Activated CD4-positive, alpha-beta T cell treated with anti-CD3 and anti-CD28 coated beads for 4 hours (primary cell): ENCODE measurements around the gene PRIM2.
"Not testable (repeated sequence)": the region's sequence is repeated elsewhere in the genome, so short reads cannot be mapped to it uniquely, and the experiment has no call there.

ENCODE experiments used
- DNase-seq, 2 donors: peaks; one replicate each; pipeline ENCODE4 v3.0.0-alpha.2; 2020

The PRIM2 gene, protein sequence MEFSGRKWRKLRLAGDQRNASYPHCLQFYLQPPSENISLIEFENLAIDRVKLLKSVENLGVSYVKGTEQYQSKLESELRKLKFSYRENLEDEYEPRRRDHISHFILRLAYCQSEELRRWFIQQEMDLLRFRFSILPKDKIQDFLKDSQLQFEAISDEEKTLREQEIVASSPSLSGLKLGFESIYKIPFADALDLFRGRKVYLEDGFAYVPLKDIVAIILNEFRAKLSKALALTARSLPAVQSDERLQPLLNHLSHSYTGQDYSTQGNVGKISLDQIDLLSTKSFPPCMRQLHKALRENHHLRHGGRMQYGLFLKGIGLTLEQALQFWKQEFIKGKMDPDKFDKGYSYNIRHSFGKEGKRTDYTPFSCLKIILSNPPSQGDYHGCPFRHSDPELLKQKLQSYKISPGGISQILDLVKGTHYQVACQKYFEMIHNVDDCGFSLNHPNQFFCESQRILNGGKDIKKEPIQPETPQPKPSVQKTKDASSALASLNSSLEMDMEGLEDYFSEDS

DNA sequence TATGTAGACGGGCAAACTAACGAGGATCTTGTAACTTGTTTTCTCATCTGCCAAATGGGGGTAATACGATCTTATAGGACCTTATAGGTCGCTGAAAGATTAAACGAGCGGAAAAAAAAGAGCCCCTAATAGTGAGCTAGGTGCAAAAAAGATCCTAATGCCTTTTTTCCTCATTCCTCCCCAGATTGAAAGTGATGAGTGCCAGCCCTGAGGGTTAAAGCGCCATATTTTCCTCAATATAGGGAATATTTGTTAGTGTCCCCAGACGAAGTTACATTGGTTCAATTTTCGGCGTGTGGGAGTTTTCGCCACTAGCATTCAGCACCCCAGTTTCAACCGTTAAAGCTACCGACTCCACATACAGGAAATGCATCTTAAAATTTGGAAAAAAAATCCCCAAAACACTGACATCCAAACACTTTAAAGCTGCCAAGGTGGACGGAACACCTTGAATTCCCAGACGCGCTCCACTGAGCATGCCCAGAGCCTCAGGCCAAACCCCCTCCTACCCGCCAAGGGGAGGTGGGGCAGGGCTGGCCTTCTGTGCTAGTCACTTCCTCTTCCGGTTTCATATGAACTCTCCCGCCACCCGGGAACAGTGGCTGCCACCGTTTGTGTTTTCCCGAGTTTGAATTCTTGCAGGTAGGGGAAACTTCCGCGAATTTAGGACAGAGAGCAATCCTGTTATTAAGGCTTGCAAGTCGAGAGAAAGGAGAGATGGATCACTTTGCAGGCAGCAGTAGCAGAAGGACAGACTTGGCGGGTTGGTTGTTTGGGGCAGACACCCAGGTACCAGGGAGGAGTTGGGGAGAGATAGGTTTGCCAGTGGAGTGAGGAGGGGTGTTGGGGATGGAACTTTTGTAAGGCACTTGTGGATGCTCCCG, at the start of gene PRIM2:
PRIM2 (plus strand) TSS at position 571 of the 884 bp plus-strand sequence. CDS start 816 bp downstream, outside the sequence.
- DNase-seq: peak; percentile 78 to 84

DNA sequence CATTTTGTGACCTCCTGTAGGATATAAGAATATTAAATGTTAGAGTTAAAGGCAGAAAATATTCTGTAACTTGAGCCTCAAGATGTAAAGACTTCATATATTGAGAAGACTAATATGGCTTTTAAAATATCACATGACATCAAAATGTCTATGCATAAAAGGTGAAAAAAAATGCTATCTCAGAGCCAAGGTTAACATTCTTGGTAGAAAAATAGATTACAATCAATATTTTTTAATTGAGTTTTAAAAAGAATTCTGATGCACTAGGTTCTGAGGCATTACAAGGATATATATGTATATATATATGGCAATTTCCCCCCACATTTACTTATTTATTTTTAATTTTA, 49.2 kb upstream of the PRIM2 start:
- no peak for DNase-seq

- DNase-seq: not testable (repeated sequence)
These were observed 43.2 kb upstream of the PRIM2 start for GRCh38 chr6:57274113-57274824.

DNA sequence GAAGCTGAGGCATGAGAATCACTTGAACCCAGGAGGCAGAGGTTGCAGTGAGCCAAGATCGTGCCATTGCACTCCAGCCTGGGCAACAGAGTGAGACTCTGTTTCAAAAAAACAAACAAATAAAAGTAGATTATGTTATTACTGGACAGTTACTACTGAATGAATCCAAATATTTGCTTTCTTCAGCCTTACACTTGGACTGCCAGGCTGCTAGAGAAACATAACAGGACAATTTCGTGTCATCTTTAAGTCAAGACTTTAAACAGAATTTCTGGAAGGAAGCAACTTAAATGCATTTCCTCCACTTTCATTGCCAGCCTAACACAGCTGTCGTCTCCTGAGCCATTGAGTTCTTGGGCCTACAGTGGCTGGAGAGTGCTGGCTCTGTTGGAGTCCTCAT, 42.0 kb upstream of the PRIM2 start:
- no peak for DNase-seq

DNA sequence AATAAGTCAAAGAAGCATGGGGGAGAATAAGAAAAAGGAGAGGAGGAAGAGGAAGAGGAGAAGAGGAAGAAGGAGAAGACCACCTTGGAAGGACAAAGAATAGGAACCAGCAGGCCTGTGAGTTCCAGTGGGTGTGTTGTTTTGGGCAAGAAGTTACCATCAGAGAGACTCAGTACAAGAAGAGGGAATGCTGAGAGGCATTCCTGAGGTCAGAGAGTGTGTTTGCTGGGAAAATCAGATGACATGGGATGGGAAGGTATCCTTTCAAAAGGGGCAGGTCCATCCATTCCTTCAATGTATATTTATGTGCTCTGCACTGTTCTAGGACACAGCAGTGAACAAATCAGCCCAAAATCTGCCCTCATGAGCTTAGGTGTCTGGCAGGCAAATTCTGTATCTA, 40.5 kb upstream of the PRIM2 start:
- no peak for DNase-seq

DNA sequence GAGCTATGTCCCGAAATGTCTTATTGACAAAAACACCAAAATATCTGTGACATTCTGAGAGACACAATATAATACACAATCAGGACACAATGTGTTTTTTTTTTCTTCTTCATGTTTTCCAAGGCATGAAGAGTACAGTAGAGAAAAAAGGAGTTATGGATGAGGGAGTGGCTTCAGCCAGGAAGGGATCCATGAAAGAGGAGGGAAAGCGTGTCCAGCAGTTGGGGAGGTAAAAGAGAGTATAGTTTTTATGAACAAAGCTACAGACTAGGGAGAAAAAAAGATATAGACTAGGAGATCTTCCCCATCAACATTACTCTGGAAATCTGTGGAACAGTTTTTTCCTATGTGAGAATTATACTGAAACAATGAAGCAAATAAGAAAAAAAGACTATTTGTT, 38.9 kb upstream of the PRIM2 start:
- no peak for DNase-seq

DNA sequence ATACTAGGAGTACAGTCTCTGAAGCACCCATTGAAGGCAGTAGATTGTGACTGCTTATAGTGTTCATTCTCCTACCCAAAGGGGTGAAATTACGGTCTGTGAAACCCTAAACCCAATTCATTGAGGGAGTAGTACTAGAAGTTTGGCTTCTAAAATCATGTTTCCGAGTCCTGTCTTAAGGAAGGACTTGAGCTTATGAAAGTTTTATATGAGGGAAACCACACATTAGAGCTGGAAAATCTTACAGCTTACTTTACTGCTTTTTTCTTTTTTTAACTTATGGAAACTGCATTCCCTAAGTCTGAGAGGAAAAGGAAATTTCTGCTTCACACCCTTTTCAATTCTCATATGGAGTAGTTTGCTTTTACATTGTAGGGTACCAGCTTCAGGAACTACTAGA, 38.4 kb upstream of the PRIM2 start:
- DNase-seq: no peak

- DNase-seq: no peak
These were observed 34.3 kb upstream of the PRIM2 start for GRCh38 chr6:57283106-57283505.

DNA sequence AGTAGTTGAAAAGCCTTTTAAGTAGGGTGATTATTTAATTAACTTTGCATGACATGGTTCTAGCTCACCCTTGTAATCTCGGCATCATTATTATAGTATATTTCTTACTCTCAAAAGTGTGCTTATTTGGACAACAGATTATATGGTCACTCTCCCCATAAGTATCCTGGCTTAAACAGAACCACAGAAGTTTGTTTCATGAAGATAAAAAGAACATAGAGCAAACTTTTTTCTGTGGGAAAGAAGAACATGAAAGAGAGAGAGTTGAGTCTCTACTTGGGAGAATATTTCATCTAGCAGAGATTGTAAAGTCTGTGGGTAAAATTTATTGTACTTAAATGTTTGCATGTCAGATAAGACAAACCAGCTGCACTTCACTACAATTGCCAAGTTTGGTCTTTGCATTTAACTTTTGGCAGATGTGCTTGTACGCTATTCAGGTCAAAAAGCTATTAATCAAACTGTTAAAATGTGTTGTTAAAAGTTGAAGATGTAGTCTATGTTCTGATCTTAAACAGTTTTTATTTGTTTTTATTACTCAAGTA, 33.4 kb upstream of the PRIM2 start:
- no peak for DNase-seq

DNA sequence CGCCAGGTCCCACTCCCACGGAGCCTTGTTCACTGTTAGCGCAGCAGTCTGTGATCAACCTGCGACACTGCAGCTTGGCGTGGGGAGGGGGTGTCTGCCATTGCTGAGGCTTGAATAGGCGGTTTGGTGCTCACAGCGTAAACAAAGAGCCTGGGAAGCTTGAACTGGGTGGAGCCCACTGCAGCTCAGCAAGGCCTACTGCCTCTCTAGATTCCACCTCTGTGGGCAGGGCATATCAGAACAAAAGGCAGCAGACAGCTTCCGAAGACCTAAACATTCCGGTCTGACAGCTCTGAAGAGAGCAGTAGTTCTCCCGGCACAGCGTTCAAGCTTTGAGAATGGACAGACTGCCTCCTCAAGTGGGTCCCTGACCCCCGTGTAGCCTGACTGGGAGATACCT, 29.3 kb upstream of the PRIM2 start:
- not testable (repeated sequence) for DNase-seq

- DNase-seq: not testable (repeated sequence)
These were observed 24.0 kb upstream of the PRIM2 start for GRCh38 chr6:57293472-57293871.

GRCh38 chr6:57294862-57295445, 22.5 kb upstream of the PRIM2 start:
- no peak for DNase-seq

DNA sequence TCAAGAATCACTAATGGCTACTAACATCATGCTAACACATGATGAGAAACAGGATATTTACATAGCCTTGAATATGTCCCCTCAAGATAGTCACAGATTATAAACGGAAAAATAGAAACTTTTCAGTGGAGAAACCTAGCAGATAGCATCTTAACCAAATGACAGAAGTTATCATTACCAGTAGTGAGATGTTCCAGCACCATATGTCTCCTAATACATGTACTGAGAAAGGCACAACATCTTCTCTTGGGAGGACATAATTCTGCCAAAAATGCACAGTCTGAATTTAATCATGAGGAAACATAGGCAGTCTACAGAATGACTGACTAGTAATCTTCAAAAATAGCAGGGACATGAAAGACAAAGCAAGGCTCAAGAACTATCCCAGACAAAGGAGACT, 19.9 kb upstream of the PRIM2 start:
- DNase-seq: no peak

GRCh38 chr6:57298741-57299140, 18.7 kb upstream of the PRIM2 start:
- DNase-seq: no peak

DNA sequence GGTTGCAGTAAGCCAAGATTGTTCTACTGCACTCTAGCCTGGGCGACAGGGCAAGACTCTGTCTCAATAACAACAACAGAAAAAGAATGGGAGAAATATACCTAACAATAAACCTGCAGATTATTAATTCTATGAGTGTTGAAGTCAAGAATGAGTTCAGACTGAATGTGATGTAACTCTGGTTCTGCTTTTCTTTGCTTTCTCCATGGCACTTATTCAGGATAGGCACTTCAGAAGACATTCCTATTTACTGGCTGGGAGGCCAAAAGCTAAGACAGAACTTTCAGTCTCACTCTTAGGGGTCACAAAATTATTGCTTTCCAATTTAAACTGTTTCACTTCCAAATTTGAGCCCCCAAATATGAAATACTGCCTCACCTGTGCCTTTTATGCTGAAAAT, 15.7 kb upstream of the PRIM2 start:
- DNase-seq: no peak

GRCh38 chr6:57302477-57302876, 15.0 kb upstream of the PRIM2 start:
- no peak for DNase-seq

DNA sequence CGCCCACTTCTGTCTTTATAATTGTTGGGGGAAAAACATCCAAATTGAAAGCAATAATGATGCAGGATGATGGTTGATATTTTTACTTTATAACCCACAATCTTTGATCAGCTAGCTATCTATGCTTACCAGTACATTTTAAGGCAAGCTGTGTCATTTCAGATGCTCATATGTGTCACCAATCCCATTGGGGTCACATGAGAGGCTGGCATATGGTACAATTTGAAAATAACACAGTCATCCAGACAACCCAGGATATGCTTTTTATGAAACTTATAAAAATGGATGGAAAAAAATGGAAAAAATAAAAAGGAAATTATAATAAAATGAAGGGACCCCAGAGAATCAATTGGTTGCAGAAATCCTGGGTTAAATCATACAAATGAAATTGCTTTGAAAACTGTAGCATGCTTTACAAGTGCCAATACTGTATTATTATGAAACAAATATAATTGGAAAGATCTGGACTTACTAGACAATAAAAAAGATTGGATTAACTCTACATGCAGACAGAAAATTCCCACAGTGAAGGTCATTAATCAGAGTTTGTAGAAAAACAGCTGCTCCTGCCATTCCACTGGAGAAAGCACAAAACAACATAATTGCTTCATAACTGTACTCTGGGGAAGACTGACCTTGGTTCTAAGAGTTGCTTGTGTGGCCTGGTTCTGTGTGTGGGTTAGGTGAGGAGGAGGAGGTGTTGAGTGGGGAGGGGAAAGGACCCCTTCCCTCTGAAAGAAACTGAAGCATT, 13.3 kb upstream of the PRIM2 start:
- no peak for DNase-seq

GRCh38 chr6:57305107-57305506, 12.3 kb upstream of the PRIM2 start:
- DNase-seq: no peak

GRCh38 chr6:57305761-57306160, 11.7 kb upstream of the PRIM2 start:
- no peak for DNase-seq

DNA sequence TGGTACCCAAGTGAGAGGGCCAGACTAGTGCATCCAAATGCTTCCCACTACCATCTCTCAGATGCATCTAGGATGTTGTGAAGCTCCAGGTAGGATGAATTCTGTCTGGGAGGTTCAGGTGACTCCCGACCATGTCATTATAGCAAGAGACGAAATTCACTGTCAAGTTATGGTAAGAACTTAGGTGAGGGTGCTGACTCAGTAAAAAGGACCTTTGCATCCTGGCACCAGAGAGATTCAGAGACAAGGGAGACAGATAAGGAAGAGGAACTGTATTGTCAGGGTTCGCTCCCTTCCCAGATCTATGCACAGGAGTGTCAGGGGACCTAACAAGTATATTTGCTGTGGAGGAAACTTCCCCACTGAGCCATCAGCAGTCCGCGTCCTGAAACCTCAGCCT, 11.2 kb upstream of the PRIM2 start:
- DNase-seq: no peak

DNA sequence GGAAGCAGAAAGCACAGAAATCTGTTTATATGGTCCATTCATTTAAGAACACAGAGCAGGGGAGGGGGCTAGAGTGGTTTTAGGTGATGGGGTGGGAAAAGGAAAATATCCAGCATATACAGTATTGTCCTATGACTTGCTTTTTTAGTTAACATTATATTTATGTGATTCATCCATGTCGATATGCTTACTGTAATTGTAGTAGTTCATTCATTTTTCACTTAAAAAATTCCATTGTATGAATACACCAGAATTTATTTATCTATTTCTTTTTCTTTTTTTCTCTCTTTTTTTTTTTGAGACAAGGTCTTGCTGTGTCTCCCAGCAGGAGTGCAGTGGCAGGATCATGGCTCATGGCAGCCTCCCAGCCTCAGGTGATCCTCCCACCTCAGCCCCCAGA, 9.6 kb upstream of the PRIM2 start:
- DNase-seq: no peak

DNA sequence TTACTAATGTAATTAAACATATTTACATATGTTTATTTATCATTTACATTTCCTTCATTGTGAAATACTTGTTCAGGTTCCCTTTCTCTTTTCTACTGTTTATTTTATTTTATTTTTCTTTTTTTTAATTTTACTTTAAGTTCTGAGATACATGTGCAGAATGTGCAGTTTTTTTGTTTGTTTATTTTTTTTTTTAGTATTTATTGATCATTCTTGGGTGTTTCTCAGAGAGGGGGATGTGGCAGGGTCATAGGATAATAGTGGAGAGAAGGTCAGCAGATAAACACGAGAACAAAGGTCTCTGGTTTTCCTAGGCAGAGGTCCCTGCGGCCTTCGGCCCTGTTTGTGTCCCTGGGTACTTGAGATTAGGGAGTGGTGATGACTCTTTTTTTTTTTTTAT, 8.7 kb upstream of the PRIM2 start:
- DNase-seq: not testable (repeated sequence)
